Measurements from ENCODE around the gene PARD3. TPM values are rescaled to one million over a fixed set of nuclear protein-coding genes. Genes with fewer than 3 reads are reported as not detected.

Gene PARD3
- polyA plus RNA-seq, 6 donors from 2014 or later: 0.05 to 0.36 (median 0.16) TPM; not detected in 3

DNA sequence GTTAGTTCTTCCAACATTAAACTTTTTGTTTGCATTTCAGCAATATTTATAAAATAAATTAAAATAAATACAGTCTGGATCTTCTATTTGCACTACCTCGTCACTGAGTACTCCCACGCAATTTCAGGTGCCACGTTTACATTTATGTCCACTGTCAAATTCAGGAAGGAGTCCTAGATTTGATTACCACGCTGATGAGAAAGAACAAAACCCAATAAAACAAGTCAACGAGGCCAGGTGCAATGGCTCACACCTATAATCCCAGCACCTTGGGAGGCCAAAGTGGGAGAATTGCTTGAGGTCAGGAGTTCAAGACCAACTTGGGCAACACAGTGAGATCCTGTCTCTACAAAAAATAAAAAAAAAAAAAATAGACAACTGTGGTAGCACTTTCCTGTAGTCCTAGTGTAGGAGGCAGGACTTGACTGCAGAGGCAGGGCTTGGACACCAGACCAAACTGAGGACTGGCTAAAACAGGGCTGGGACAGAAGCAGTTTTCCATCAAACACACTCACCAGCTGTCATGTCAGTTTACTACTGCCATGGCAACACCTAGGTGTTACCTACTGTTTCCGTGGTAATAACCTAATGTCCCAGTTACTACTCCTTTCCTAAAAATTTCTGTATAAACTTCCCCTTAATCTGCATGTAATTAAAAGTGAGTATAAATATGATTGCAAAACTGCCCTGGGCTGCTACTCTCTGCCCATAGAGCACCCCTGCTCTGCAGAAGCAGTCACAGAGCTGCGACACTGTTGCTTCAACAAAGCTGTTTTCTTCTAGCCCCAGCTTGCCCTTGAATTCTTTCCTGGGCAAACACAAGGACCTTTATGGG is 341.7 kb downstream of the PARD3 start:
- H3K9me3 Mint-ChIP-seq: peaks cover 0 to 1% (median 0%) of the 10 kb centered on the region in 7 donors
- H3K4me1 Mint-ChIP-seq: no peaks in the 10 kb centered on the region
- DNase-seq: no peak
- no peak overlapping the region for H3K4me3 Mint-ChIP-seq
- no peak for ATAC-seq (ENCODE audit: low read depth in 2 of 2)
- H3K27me3 Mint-ChIP-seq: no peaks in the 10 kb centered on the region
- H3K27ac Mint-ChIP-seq: no peak overlapping the region
- no peaks in the 10 kb centered on the region for H3K36me3 Mint-ChIP-seq

DNA sequence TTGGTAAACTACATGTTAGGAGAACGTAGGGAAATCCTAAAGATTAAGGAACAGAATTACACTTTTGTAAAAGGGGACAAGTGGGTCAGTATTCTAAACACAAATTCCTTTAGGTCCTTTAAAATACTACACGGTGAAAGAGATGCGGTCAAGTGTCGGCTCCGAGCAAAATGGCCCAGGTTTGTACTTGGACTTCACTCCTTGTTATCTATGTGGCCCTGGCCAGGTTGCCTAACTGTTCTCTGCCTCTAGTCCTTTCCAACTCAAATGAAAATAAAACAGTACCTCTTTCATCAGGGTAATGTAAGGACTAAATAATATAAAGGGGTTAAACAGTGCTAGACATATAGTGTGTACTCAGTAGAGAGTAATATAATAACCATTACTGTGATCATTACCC is 344.8 kb downstream of the PARD3 start:
- Mint-ChIP-seq H3K27ac (no peak overlapping the region), H3K9me3 (peaks cover 0 to 1% (median 0%) of the 10 kb centered on the region in 7 donors), H3K4me1 (no peaks in the 10 kb centered on the region), H3K27me3 (no peaks in the 10 kb centered on the region), H3K36me3 (no peaks in the 10 kb centered on the region), H3K4me3 (no peak overlapping the region)
- ATAC-seq (ENCODE audit: low read depth in 2 of 2) (no peak), DNase-seq (no peak)

DNA sequence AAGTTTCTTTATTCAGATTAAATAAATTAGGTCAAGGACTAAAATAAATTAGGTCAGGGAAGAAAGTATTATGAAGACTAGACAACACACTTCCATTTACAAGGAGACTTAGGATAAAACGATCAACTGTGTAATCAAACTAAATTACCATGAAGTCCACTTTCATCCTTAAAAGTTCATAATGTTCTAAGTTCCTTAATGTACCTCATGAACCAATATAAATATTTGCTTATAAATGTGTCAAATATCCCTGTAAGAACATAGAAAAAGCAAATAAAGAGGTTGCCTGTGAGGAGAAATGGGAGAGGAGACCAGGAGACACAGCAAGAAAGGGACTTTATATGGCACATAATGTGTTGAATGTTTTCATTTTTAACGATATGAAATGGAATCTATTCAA is 345.6 kb downstream of the PARD3 start:
- no peak for ATAC-seq (ENCODE audit: low read depth in 2 of 2)
- H3K27ac Mint-ChIP-seq: no peak overlapping the region

DNA sequence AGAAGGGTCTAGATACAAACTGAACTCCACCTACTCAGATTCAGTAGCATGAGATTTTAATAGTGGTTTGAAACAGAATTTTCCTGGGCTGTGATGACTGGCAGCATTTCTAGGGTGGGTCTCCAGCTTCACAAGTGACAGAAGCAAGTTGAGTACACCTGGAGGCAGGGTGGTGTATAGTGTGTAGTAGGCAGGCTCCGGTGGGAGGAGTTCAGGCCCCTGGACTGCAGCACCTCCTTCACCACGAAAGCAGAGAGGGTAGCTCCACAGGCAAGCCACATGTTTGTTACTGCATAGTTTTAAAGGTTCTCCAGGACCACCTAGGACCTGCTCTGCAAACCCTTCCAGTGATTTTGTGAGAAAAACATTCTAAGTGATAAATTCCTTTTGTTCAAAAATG is 347.2 kb downstream of the PARD3 start:
- H3K27ac Mint-ChIP-seq: no peak overlapping the region
- peaks cover 0 to 1% (median 0%) of the 10 kb centered on the region in 7 donors for H3K9me3 Mint-ChIP-seq
- no peaks in the 10 kb centered on the region for H3K36me3 Mint-ChIP-seq
- H3K4me3 Mint-ChIP-seq: no peak overlapping the region
- no peaks in the 10 kb centered on the region for H3K4me1 Mint-ChIP-seq
- no peak for ATAC-seq (ENCODE audit: low read depth in 2 of 2)
- no peaks in the 10 kb centered on the region for H3K27me3 Mint-ChIP-seq
- no peak for DNase-seq

More for the DNA sequence above, 345.6 kb downstream of the PARD3 start:
- H3K27me3 Mint-ChIP-seq: no peaks in the 10 kb centered on the region
- no peak for DNase-seq
- no peak overlapping the region for H3K4me3 Mint-ChIP-seq
- peaks cover 0 to 1% (median 0%) of the 10 kb centered on the region in 7 donors for H3K9me3 Mint-ChIP-seq
- H3K36me3 Mint-ChIP-seq: no peaks in the 10 kb centered on the region
- H3K4me1 Mint-ChIP-seq: no peaks in the 10 kb centered on the region

DNA sequence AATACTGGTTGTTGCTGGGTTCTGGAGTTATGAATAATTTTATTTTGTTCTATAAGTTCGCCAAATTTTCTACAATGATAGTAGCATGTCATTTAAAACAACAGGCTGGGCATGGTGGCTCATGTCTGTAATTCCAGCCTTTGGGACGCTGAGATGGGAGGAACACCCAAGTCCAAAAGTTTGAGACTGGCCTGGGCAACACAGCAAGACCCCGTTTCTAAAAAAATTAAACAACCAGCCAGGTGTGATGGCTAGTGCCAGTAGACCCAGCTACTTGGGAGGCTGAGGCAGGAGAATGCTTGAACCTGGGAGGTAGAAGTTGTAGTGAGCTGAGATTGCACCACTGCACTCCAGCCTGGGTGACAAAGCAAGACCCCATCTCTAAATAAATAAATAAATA is 347.7 kb downstream of the PARD3 start:
- Mint-ChIP-seq H3K27ac (no peak overlapping the region), H3K4me1 (no peaks in the 10 kb centered on the region)
- ATAC-seq (ENCODE audit: low read depth in 2 of 2): no peak

DNA sequence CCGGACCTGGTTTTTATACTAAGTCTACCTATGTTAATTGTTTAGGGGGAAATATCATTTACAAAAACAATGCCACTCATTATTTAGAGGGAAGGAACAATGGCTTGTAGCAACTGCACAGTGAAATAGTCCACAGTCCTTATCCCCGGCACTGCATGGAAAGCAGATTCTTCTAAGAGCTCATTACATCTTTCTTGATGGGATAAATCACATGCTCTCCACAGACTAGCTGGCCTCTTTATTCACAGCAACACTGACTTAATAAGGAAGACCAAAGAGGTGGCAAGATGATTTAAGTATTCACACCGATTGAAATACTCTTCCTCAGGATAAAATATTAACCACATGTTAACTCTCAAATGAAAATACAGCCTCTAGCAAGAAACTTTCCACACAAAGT is 349.4 kb downstream of the PARD3 start:
- DNase-seq: no peak
- peaks cover 0 to 1% (median 0%) of the 10 kb centered on the region in 7 donors for H3K9me3 Mint-ChIP-seq
- H3K27me3 Mint-ChIP-seq: no peaks in the 10 kb centered on the region
- ATAC-seq (ENCODE audit: low read depth in 2 of 2): no peak
- H3K36me3 Mint-ChIP-seq: no peaks in the 10 kb centered on the region
- H3K4me1 Mint-ChIP-seq: no peaks in the 10 kb centered on the region
- H3K27ac Mint-ChIP-seq: no peak overlapping the region
- no peak overlapping the region for H3K4me3 Mint-ChIP-seq

More for the DNA sequence above, 347.7 kb downstream of the PARD3 start:
- no peaks in the 10 kb centered on the region for H3K27me3 Mint-ChIP-seq
- H3K36me3 Mint-ChIP-seq: no peaks in the 10 kb centered on the region
- no peak for DNase-seq
- peaks cover 0 to 1% (median 0%) of the 10 kb centered on the region in 7 donors for H3K9me3 Mint-ChIP-seq
- H3K4me3 Mint-ChIP-seq: no peak overlapping the region

DNA sequence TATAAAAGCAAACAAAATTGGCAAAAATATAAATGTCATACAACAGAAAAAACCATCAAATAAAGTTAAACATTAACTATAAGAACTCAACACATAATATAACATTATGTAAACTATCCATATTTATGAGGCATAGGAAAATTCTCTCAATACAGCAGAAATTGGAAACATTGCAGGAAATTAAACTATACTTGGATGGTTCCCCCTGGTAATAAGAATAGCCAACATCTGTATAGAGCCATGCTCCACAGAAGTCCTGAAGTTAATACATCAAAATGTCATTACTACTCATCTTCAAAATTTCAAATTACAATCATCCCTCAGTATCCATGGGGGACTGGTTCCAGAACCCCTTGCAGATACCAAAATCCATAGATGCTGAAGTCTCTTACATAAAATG is 350.5 kb downstream of the PARD3 start:
- no peak for DNase-seq
- no peak for ATAC-seq (ENCODE audit: low read depth in 2 of 2)
- Mint-ChIP-seq H3K4me3 (no peak overlapping the region), H3K9me3 (no peaks in the 10 kb centered on the region), H3K36me3 (no peaks in the 10 kb centered on the region), H3K4me1 (no peaks in the 10 kb centered on the region), H3K27me3 (no peaks in the 10 kb centered on the region), H3K27ac (no peak overlapping the region)

DNA sequence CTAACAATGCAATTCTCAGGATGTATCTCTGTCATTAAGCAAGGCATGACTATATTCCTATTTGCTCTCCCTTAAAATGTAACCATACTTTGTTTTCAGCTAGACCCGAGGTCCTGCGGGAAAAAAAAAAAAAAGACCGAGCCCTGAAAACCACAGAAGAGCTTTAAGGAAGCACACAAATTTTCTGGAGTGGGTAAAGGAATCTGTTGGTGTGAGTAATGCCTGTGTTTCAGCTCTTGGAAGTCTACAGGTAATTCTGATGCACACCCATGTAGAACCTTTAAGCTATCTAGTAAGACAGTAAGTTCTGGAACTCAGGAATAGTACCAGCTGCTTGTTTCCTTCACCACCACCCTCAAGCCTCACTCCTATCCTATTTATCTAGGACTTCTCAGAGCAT is 351.1 kb downstream of the PARD3 start:
- Mint-ChIP-seq H3K27me3 (no peaks in the 10 kb centered on the region), H3K4me3 (no peak overlapping the region), H3K27ac (no peak overlapping the region), H3K4me1 (no peaks in the 10 kb centered on the region), H3K36me3 (no peaks in the 10 kb centered on the region), H3K9me3 (no peaks in the 10 kb centered on the region)
- DNase-seq (no peak), ATAC-seq (ENCODE audit: low read depth in 2 of 2) (no peak)

DNA sequence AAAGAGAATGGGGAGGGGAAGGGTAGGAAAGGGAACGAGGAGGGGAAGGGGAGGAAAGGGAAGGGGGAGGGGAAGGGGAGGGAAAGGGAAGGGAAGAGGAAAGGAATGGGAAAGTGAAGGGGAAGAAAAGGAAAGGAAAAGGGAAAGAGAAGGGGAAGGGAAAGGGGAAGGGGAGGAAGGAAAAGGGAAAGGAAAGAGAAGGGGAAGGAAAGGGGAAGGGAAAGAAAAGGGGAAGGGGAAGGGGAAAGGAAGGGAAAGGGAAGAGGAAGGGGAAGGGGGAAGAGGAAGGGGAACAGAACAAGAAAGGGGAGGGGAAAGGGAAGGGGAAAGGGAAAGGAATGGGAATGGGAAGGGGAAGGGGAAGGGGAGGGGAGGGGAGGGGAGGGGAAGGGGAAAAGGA is 352.1 kb downstream of the PARD3 start:
- Mint-ChIP-seq H3K4me3 (no peak overlapping the region), H3K36me3 (no peaks in the 10 kb centered on the region), H3K27ac (no peak overlapping the region), H3K27me3 (no peaks in the 10 kb centered on the region), H3K9me3 (no peaks in the 10 kb centered on the region), H3K4me1 (no peaks in the 10 kb centered on the region)
- no peak for DNase-seq
- ATAC-seq (ENCODE audit: low read depth in 2 of 2): no peak

DNA sequence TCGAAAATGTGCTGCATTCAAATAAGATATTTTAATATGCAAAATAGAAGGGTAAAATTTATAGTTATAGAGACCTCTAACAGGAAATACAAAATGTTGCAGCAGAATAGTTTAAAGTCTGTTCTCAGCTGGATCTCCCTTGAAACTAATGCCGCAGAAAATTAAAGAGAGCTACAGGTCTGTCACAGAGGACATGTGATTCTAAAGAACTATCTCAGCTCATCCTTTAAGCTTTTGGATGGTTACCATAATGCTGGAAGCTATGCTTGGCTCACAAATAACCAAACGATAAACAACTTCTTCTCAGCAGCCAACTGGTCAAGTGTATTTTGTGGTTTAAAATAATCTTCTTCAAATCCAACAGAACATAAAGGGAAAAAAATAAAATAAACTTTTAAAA is 353.0 kb downstream of the PARD3 start:
- H3K36me3 Mint-ChIP-seq: no peaks in the 10 kb centered on the region

DNA sequence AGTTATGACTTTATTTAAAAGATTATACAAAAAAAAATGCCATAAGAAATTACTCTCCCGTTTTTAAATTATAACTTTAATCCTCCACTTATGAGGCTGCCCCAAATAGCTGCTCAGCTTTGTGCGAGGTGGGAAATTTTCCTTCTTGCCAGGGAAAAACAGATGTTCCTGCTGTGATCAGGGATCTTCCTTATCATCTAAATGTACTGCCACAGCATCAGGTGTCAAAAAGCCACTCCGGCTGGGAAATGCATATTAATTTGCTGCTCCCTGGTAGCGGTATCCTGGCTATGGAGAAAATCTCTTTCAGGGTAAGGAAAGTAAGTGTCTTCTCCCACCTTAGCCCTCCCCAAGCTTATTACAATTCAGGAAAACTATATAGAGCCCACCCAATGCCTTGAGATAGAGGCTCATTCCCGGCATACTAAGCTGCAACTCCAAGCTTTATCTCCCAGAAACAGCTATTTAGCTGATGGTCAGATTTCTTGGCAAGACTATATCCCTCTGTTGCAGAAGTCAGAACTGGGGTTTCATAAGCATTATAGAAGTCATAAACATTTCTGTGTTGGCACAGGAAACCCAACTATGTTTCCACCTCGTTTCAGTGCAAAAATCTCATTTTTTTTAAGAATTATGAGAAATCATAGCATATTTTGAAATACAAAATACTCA is 360.4 kb downstream of the PARD3 start:
- H3K27ac Mint-ChIP-seq: no peak overlapping the region
- ATAC-seq (ENCODE audit: low read depth in 2 of 2) (no peak), DNase-seq (no peak)
- no peak overlapping the region for H3K4me3 Mint-ChIP-seq
- no peaks in the 10 kb centered on the region for H3K36me3 Mint-ChIP-seq
- H3K27me3 Mint-ChIP-seq: no peaks in the 10 kb centered on the region
- H3K9me3 Mint-ChIP-seq: no peaks in the 10 kb centered on the region
- H3K4me1 Mint-ChIP-seq: no peaks in the 10 kb centered on the region

More for the DNA sequence above, 353.0 kb downstream of the PARD3 start:
- no peak overlapping the region for H3K4me3 Mint-ChIP-seq
- no peak overlapping the region for H3K27ac Mint-ChIP-seq
- ATAC-seq (ENCODE audit: low read depth in 2 of 2) (no peak), DNase-seq (no peak)
- no peaks in the 10 kb centered on the region for H3K9me3 Mint-ChIP-seq
- H3K4me1 Mint-ChIP-seq: no peaks in the 10 kb centered on the region
- no peaks in the 10 kb centered on the region for H3K27me3 Mint-ChIP-seq

DNA sequence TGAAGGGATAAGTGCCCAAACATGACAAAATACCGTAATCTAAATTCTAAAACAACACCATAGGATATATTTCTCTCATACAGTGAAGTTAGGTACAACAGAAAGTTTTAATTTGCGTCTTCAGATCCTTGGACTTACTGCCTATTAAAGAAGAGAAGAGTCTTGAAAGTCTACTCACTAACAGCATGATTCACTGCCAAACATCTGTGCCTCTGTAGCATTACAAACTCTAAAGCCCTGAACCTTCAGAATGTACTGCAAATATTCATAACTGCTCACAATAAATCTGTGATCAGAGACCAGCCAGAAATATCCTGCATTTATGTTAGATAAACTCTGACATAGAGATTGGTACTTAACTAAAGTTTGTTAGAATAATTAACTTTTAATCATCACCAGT is 365.3 kb downstream of the PARD3 start:
- no peak for ATAC-seq (ENCODE audit: low read depth in 2 of 2)
- no peaks in the 10 kb centered on the region for H3K36me3 Mint-ChIP-seq
- no peak overlapping the region for H3K4me3 Mint-ChIP-seq
- no peaks in the 10 kb centered on the region for H3K4me1 Mint-ChIP-seq
- no peaks in the 10 kb centered on the region for H3K27me3 Mint-ChIP-seq
- no peak for DNase-seq
- no peaks in the 10 kb centered on the region for H3K9me3 Mint-ChIP-seq
- H3K27ac Mint-ChIP-seq: no peak overlapping the region

DNA sequence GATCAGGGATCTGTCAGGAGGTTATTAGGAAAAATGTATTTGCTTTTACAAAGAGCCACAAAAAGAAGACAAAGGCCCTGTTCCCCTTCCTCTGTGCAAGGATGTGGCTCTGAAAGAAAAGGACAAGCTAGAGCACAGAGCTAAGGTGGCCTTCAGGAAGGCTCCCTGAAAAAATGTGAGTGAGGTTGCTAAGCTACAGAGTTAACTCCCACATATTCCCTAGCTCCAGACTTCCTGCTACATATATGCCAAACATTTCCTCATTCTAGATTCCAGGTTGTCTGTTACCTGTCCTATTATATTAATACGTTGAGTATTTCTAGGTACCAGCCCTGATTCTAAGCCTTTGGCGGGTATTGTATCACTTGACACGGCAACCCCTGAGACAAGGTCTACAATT is 369.0 kb downstream of the PARD3 start:
- Mint-ChIP-seq H3K36me3 (no peaks in the 10 kb centered on the region), H3K9me3 (no peaks in the 10 kb centered on the region), H3K4me1 (no peaks in the 10 kb centered on the region), H3K27me3 (no peaks in the 10 kb centered on the region), H3K4me3 (no peak overlapping the region), H3K27ac (no peak overlapping the region)
- DNase-seq (no peak), ATAC-seq (ENCODE audit: low read depth in 2 of 2) (no peak)

Data from naive B cell (primary cell).